K562 (cell line): Measurements from ENCODE around the gene PPP1R16B. TPM values are rescaled to one million over a fixed set of nuclear protein-coding genes. Genes with fewer than 3 reads are reported as not detected.

ENCODE experiments used
- ATAC-seq: fragments of 200-7000 bp; cut with Tn5 transposase; 3 replicates; pipeline ENCODE4 v1.9.1; 2020; ENCODE audit warnings: moderate library complexity
- BruUV-seq: library from RNA; stranded (reverse); fragments of 400-500 nt; replicated peaks from 2 replicates; lab custom pipeline; 2021; lab: Mats Ljungman, UMichigan
- CTCF ChIA-PET: fragments of 300-600 bp; formaldehyde crosslinking; extraction: SDS; loops from one replicate; lab custom pipeline; 2021; ENCODE audit warnings: low intra/inter-chr PET ratio; lab: Yijun Ruan, JAX
- POLR2A ChIA-PET: fragments of 300-600, 350-650 bp; sonication (Branson Sonifier 250); formaldehyde crosslinking; extraction: SDS; loops from one replicate; lab custom pipeline; 2021; ENCODE audit warnings: antibody characterized with exemption, inconsistent platforms; lab: Yijun Ruan, JAX
- DNase-seq, 4 experiments: peaks; one replicate each; pipeline versions ENCODE4 v3.0.0 to v3.0.0-alpha.2; 2011 to 2018; ENCODE audit warnings: low spot score in 3 of 4, mixed read lengths in 3 of 4; ENCODE audit errors: extremely low read depth in 1 of 4
- FAIRE-seq: peaks from 2 replicates; lab custom pipeline; 2011; peaks lifted over from hg19 to GRCh38; lab: Jason Lieb, UNC
- H2AFZ ChIP-seq: 2 replicates; pipeline ENCODE4 v1.6.0; 2011; ENCODE audit warnings: low read depth, low read length, control low read depth, inconsistent platforms
- H3K27ac ChIP-seq: fragments of 200-600 bp; 3 replicates; pipeline ENCODE4 v1.8.0; 2011; ENCODE audit warnings: low read depth, mild to moderate bottlenecking, control low read depth, inconsistent platforms, low read length, moderate library complexity, mixed read lengths; ENCODE audit errors: extremely low read depth
- H3K27me3 ChIP-seq, 2 experiments: fragments of 300-600 bp in 1 of 2; 2 replicates in 1 of 2; 3 replicates in 1 of 2; pipeline versions ENCODE4 v1.6.0 to v1.8.0; 2011; ENCODE audit warnings: inconsistent platforms in 2 of 2, low read length in 2 of 2, mild to moderate bottlenecking in 1 of 2, mixed read lengths in 1 of 2, moderate library complexity in 1 of 2; ENCODE audit not compliant: control insufficient read depth in 2 of 2, insufficient read depth in 2 of 2
- H3K36me3 ChIP-seq: fragments of 300-600 bp; 3 replicates; pipeline ENCODE4 v1.8.0; 2011; ENCODE audit warnings: mild to moderate bottlenecking, low read length, inconsistent platforms; ENCODE audit not compliant: control insufficient read depth, insufficient read depth
- H3K4me1 ChIP-seq, 2 experiments: fragments of 200-600 bp in 1 of 2; replicated peaks in 1 of 2; 2 replicates in 1 of 2; 3 replicates in 1 of 2; pipeline versions ENCODE4 v1.5.1 to v1.8.0; 2011; ENCODE audit warnings: inconsistent platforms in 2 of 2, low read length in 2 of 2, mild to moderate bottlenecking in 1 of 2, mixed read lengths in 1 of 2, moderate library complexity in 1 of 2; ENCODE audit not compliant: control insufficient read depth in 2 of 2, insufficient read depth in 2 of 2
- H3K4me2 ChIP-seq: 2 replicates; pipeline ENCODE4 v1.6.1; 2011; ENCODE audit warnings: low read length, control low read depth, inconsistent platforms, mixed read lengths; ENCODE audit not compliant: insufficient read depth
- H3K4me3 ChIP-seq: fragments of 200-600 bp; sonication (generic), shearing (Covaris generic); 2 replicates; pipeline ENCODE4 v1.5.1; 2016; ENCODE audit warnings: control low read depth, inconsistent platforms
- H3K79me2 ChIP-seq: fragments of 200-600 bp; 3 replicates; pipeline ENCODE4 v1.8.0; 2011; ENCODE audit warnings: low read length, inconsistent platforms; ENCODE audit not compliant: control insufficient read depth, insufficient read depth
- H3K9ac ChIP-seq, 2 experiments: 2 replicates each; pipeline versions ENCODE4 v1.6.0 to v1.6.1; 2011; ENCODE audit warnings: low read depth in 2 of 2, low read length in 2 of 2, control low read depth in 1 of 2, inconsistent platforms in 1 of 2, mild to moderate bottlenecking in 1 of 2, mixed read lengths in 1 of 2; ENCODE audit not compliant: insufficient read depth in 1 of 2
- H3K9me1 ChIP-seq: one replicate; pipeline ENCODE4 v1.6.0; 2011; ENCODE audit warnings: inconsistent platforms, mild to moderate bottlenecking, low read length, moderate library complexity; ENCODE audit not compliant: control insufficient read depth, insufficient read depth
- H3K9me3 ChIP-seq: replicated peaks from 2 replicates; pipeline ENCODE4 v1.5.1; 2011; ENCODE audit warnings: low read depth, low read length, inconsistent platforms; ENCODE audit not compliant: control insufficient read depth, insufficient read depth
- H4K20me1 ChIP-seq: replicated peaks from 2 replicates; pipeline ENCODE4 v1.6.1; 2011; ENCODE audit warnings: low read length, inconsistent platforms, mixed read lengths; ENCODE audit not compliant: control insufficient read depth, insufficient read depth
- ESRRA ChIP-seq: fragments of 450-650 bp; IDR thresholded peaks from 2 replicates; pipeline ENCODE4 v1.6.1; 2014; ENCODE audit warnings: low read depth, mild to moderate bottlenecking, moderate library complexity, borderline replicate concordance
- NELFE ChIP-seq: IDR thresholded peaks from 2 replicates; pipeline ENCODE4 v1.6.1; 2011; ENCODE audit warnings: mild to moderate bottlenecking; ENCODE audit not compliant: insufficient read depth, insufficient read length
- POLR2G ChIP-seq: fragments of 200-400 bp; formaldehyde crosslinking; IDR thresholded peaks from 2 replicates; pipeline ENCODE4 v1.6.1; 2017; ENCODE audit warnings: low read depth, mild to moderate bottlenecking, antibody characterized with exemption, low read length, moderate library complexity
- ZNF146 ChIP-seq: IDR thresholded peaks from one replicate; pipeline ENCODE4 v1.6.1; 2018; ENCODE audit warnings: missing compliant biosample characterization; ENCODE audit not compliant: unreplicated experiment
- WGBS: fragments of 100-300 bp; shearing (Covaris generic); methylation state at CpG from one replicate; pipeline ENCODE4 v1.1.6; 2016; ENCODE audit warnings: low coverage, mixed read lengths; ENCODE audit not compliant: insufficient coverage; ENCODE audit errors: missing lambda C conversion rate; 5-methylcytosine and 5-hydroxymethylcytosine counted together
- in situ Hi-C: fragments of 300-500 bp; cut with MboI; formaldehyde crosslinking; loops from 4 replicates; pipeline ENCODE4 v1.15.0; 2018; ENCODE audit warnings: inconsistent platforms, mixed read lengths
- intact Hi-C: fragments of 100-400 bp; cut with micrococcal nuclease; formaldehyde crosslinking; loops from 2 replicates; pipeline ENCODE4 v1.14.2; 2022
- polyA plus RNA-seq, 8 experiments: library from polyadenylated mRNA; depleted of rRNA in 4 of 8; stranded (reverse) in 5 of 8; unstranded in 3 of 8; fragments of >200 nt; fragmentation: Nextera tagmentation in 2 of 8; fragmentation: Illumina TruSeq in 1 of 8; extraction: Ambion mirVana in 2 of 8; extraction: Trizol in 1 of 8; gene quantifications; 2 replicates each; pipeline versions ENCODE4 v1.2.1 to v1.2.3, GENCODE V29; 2011 to 2014; ENCODE audit warnings: inconsistent platforms in 1 of 8, missing spikeins in 1 of 8
- total RNA-seq, 7 experiments: library from RNA; depleted of rRNA in 6 of 7; stranded (reverse); fragments of >200 nt in 6 of 7; fragmentation: Illumina TruSeq in 2 of 7; extraction: Trizol in 2 of 7; gene quantifications; 2 replicates each; pipeline versions ENCODE4 v1.2.1 to v1.2.3, GENCODE V29; 2011 to 2021; ENCODE audit warnings: low replicate concordance in 1 of 7

PPP1R16B gene
- total and polyA plus RNA-seq, 9 of the 15 experiments (the other 6 are each of a cell fraction or from before 2014, with no cell fraction given), result 1.5 to 11.5 (median 6.8) TPM

GRCh38 chr20:38839563-38839962 is 34.1 kb downstream of the PPP1R16B start:
- DNase-seq (no peak), FAIRE-seq (no peak)
- peaks cover 19% of the 10 kb centered on the region in 2 experiments; a peak in 4 of 5 replicates for H3K4me1 ChIP-seq
- H3K27me3 ChIP-seq, result no peaks in the 10 kb centered on the region
- no peak for TF ChIP-seq NELFE
- TF ChIP-seq POLR2G, result no peak
- TF ChIP-seq ZNF146 (CRISPR knock-in tag), result peak; percentile 66
- no peak for TF ChIP-seq ESRRA
- TF ChIP-seq, all 486 proteins: peak for 1
- no peak overlapping the region for H3K4me3 ChIP-seq
- peak overlapping the region; percentile 32; the same call in 1 of the 3 replicates for H3K27ac ChIP-seq
- ChIA-PET CTCF (no interaction called here), POLR2A (interaction anchor here (0.6 to 1.0 kb wide), 2 partner anchors 30 to 419 kb away, joined by 3 read pairs; no protein-coding TSS in a partner anchor)
- no TSS peak for BruUV-seq
- 0 out of 2 replicates have a peak, but pooled peaks cover 4% of the 10 kb centered on the region for H4K20me1 ChIP-seq
- no peaks in the 10 kb centered on the region for H3K9me1 ChIP-seq
- H3K4me2 ChIP-seq, result no peak overlapping the region
- peak overlapping the region; percentile 67; the same call in 1 of the 2 replicates for H2AFZ ChIP-seq
- intact Hi-C loops (no loop called here), in situ Hi-C loops (no loop called here)
- no peaks in the 10 kb centered on the region for H3K79me2 ChIP-seq
- H3K9me3 ChIP-seq, result no peaks in the 10 kb centered on the region
- H3K9ac ChIP-seq, result no peak overlapping the region
- H3K36me3 ChIP-seq, result no peaks in the 10 kb centered on the region
- ATAC-seq, result no peak
- 47% methylated on average over 4 of the region's 4 CpGs for WGBS
